DND-41 (cell line): ENCODE data around the gene UNC13B.

Experiments used
- EZH2 ChIP-seq: IDR thresholded peaks from 3 replicates; pipeline ENCODE4 v1.6.1; 2012; ENCODE audit warnings: borderline replicate concordance, low read depth, mild to moderate bottlenecking, moderate library complexity, low read length, inconsistent platforms; ENCODE audit not compliant: severe bottlenecking
- TF ChIP-seq, protein P1 (sequence below): IDR thresholded peaks from 2 replicates; pipeline ENCODE4 v1.5.1; 2012; ENCODE audit warnings: borderline replicate concordance, low read length, moderate library complexity, mild to moderate bottlenecking; ENCODE audit not compliant: poor library complexity, severe bottlenecking; ENCODE audit errors: extremely low read depth

DNA sequence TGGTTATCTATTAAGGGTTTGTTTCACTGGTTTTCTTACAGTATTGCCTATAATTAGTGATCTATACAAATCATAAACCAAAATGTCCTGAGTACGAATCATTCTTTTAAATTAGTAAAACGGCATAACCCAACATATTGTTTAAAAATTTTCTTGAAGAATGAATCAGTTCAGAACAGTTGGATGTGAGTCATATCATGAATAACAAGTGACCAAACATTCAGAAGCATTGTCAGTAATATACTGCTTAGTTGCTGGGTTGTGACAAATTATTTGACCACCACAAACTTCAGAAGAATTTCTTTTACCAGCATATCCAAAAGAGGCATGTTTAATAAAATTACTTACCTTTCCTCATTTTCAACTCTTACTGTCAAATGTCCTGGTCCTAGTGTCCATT is 111.2 kb downstream of the UNC13B start:
- TF ChIP-seq, protein P1, sequence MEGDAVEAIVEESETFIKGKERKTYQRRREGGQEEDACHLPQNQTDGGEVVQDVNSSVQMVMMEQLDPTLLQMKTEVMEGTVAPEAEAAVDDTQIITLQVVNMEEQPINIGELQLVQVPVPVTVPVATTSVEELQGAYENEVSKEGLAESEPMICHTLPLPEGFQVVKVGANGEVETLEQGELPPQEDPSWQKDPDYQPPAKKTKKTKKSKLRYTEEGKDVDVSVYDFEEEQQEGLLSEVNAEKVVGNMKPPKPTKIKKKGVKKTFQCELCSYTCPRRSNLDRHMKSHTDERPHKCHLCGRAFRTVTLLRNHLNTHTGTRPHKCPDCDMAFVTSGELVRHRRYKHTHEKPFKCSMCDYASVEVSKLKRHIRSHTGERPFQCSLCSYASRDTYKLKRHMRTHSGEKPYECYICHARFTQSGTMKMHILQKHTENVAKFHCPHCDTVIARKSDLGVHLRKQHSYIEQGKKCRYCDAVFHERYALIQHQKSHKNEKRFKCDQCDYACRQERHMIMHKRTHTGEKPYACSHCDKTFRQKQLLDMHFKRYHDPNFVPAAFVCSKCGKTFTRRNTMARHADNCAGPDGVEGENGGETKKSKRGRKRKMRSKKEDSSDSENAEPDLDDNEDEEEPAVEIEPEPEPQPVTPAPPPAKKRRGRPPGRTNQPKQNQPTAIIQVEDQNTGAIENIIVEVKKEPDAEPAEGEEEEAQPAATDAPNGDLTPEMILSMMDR: no peak
- TF ChIP-seq EZH2: no peak
